NT2/D1 (cell line): ENCODE data around the gene MYO9B.
"Not testable (repeated sequence)": the region's sequence is repeated elsewhere in the genome, so short reads cannot be mapped to it uniquely, and the experiment has no call there.

Experiments used
- DNase-seq: peaks from one replicate; pipeline ENCODE4 v3.0.0-alpha.2; 2011; ENCODE audit warnings: low read depth, low spot score
- H3K27me3 ChIP-seq: 2 replicates; pipeline ENCODE4 v1.6.0; 2011; ENCODE audit warnings: mild to moderate bottlenecking; ENCODE audit not compliant: insufficient read length, insufficient read depth
- H3K36me3 ChIP-seq: 2 replicates; pipeline ENCODE4 v1.6.1; 2011; ENCODE audit warnings: mild to moderate bottlenecking, low read length, mixed read lengths; ENCODE audit not compliant: insufficient read depth, insufficient read length
- H3K4me1 ChIP-seq: 2 replicates; pipeline ENCODE4 v1.5.1; 2011; ENCODE audit not compliant: insufficient read depth, insufficient read length
- H3K4me3 ChIP-seq: 2 replicates; pipeline ENCODE4 v1.5.1; 2011; ENCODE audit warnings: low read depth; ENCODE audit not compliant: insufficient read length
- H3K9ac ChIP-seq: 2 replicates; pipeline ENCODE4 v1.6.0; 2011; ENCODE audit warnings: low read depth; ENCODE audit not compliant: insufficient read length
- H3K9me3 ChIP-seq: 2 replicates; pipeline ENCODE4 v1.5.1; 2011; ENCODE audit warnings: mild to moderate bottlenecking, low read length; ENCODE audit not compliant: insufficient read depth
- SUZ12 ChIP-seq: IDR thresholded peaks from 2 replicates; pipeline ENCODE4 v1.6.1; 2011; ENCODE audit not compliant: insufficient read length, insufficient read depth; ENCODE audit errors: extremely low read depth
- YY1 ChIP-seq: IDR thresholded peaks from 2 replicates; pipeline ENCODE4 v1.6.1; 2011; ENCODE audit not compliant: insufficient read length, insufficient read depth
- ZNF274 ChIP-seq: IDR thresholded peaks from 2 replicates; pipeline ENCODE4 v1.6.1; 2011; ENCODE audit warnings: mild to moderate bottlenecking, low read depth, low read length

Gene MYO9B

DNA sequence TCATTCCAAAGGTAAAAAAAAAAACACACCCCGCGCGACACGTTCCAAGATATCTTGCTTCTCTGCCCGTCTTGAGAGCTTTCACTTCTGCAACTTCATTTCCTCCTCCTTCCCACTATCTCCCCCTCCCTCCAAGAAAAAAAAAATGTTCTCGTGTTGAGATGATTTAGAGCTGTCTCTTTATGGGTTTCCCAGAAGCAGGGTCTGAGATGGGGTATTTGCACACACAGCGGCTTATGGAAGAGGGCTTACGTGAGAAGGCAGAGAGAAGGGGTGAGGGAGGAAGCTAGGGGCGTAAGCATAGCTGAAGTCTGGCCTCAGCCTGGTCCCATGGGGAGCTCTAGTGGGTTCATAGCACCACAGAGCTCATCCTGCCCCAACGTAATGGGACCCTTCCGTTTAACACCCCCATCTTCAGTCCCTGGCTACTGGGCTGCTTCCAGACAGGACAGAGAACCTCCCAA, 108.3 kb downstream of the MYO9B start:
- no peaks in the 10 kb centered on the region for H3K27me3 ChIP-seq
- peaks cover 8% of the 10 kb centered on the region for H3K4me1 ChIP-seq
- H3K9me3 ChIP-seq: no peaks in the 10 kb centered on the region
- peaks cover 71% of the 10 kb centered on the region for H3K36me3 ChIP-seq
- TF ChIP-seq SUZ12 (no peak), YY1 (no peak), ZNF274 (no peak)
- no peak for DNase-seq
- no peak overlapping the region for H3K9ac ChIP-seq
- H3K4me3 ChIP-seq: no peak overlapping the region

DNA sequence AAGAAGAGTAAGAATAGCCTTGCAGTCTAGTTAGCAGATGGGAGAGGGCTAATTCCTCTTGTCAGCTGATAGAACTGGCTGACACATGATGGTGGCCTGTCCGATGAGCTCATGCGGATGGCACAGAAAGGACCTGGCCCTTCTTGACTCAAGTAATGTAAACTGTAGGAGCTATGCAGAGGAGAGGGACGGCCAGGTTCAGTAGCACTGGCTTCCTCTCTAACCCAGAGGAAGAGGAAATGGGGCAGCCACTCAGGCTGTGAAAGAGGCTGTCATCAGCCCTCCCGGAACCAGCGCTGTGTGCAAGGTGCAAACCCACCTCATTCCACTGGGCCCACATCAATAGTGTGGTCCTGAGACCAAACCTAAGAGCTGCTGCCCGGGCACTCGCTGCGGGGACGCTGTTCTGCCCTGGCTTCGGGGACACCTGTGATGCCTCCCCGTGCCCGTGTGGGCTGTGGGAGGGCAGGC, 108.8 kb downstream of the MYO9B start:
- H3K4me3 ChIP-seq: no peak overlapping the region
- H3K36me3 ChIP-seq: peaks cover 73% of the 10 kb centered on the region
- TF ChIP-seq SUZ12 (no peak), ZNF274 (no peak), YY1 (no peak)
- no peak for DNase-seq
- H3K27me3 ChIP-seq: no peaks in the 10 kb centered on the region
- H3K4me1 ChIP-seq: peaks cover 8% of the 10 kb centered on the region
- no peak overlapping the region for H3K9ac ChIP-seq
- no peaks in the 10 kb centered on the region for H3K9me3 ChIP-seq

DNA sequence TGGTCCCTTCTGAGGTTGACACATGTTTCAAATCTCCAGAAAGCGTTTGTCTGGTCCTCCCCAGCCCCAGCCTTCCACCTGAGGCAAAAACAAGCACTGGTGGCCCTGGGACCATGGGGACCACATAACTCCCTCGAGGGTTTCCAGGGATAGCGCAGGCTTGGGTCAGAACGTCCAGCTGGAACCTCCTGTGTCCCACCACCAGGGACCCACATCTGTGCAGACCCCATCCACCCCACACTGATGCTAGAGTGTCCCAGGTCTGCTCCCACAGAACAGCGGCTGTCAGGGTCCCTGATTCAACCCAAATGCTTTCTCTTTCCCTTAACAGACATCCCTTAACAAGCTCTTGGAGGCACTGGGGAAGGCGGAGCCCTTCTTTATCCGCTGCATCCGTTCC, 110.0 kb downstream of the MYO9B start:
- TF ChIP-seq SUZ12: no peak
- no peak for TF ChIP-seq ZNF274
- no peak for TF ChIP-seq YY1
- no peaks in the 10 kb centered on the region for H3K27me3 ChIP-seq
- H3K36me3 ChIP-seq: peaks cover 80% of the 10 kb centered on the region
- no peak overlapping the region for H3K9ac ChIP-seq
- no peak overlapping the region for H3K4me3 ChIP-seq
- H3K4me1 ChIP-seq: peaks cover 6% of the 10 kb centered on the region
- no peak for DNase-seq
- H3K9me3 ChIP-seq: no peaks in the 10 kb centered on the region

DNA sequence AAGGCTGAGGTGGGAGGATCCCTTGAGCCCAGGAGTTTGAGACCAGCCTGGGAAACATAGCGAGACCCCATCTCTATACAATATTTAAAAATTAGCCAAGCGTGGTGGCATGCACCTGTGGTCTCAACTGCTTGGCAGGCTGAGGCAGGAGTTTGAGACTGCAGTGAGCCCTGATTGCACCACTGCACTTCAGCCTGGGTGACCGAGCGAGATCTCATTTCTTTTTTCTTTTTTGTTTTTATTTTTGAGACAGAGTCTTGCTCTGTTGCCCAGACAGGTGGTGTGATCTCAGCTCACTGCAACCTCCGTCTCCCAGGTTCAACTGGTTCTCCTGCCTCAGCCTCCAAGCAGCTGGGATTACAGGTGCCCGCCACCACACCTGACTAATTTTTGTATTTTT, 116.2 kb downstream of the MYO9B start:
- not testable (repeated sequence) for DNase-seq, H3K4me3 ChIP-seq, H3K9me3 ChIP-seq, H3K4me1 ChIP-seq, H3K9ac ChIP-seq, H3K27me3 ChIP-seq
- peaks cover 76% of the 10 kb centered on the region for H3K36me3 ChIP-seq

DNA sequence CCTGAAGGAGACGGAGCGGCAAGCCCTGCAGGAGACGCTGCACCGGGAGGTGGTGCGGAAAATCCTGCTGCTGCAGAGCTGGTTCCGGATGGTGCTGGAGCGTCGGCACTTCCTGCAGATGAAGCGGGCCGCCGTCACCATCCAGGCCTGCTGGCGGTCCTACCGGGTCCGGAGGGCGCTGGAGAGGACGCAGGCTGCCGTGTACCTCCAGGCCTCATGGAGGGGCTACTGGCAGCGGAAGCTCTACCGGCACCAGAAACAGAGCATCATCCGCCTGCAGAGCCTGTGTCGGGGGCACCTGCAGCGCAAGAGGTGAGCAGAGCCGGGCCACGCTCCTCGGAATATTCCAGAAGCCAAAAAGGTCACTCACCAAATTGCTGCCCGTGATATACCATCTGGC, 117.2 kb downstream of the MYO9B start:
- H3K9ac ChIP-seq: no peak overlapping the region
- no peak for TF ChIP-seq ZNF274
- TF ChIP-seq YY1: no peak
- no peak for TF ChIP-seq SUZ12
- peaks cover 73% of the 10 kb centered on the region for H3K36me3 ChIP-seq
- no peaks in the 10 kb centered on the region for H3K4me1 ChIP-seq
- no peak for DNase-seq
- no peak overlapping the region for H3K4me3 ChIP-seq
- no peaks in the 10 kb centered on the region for H3K27me3 ChIP-seq
- no peaks in the 10 kb centered on the region for H3K9me3 ChIP-seq

DNA sequence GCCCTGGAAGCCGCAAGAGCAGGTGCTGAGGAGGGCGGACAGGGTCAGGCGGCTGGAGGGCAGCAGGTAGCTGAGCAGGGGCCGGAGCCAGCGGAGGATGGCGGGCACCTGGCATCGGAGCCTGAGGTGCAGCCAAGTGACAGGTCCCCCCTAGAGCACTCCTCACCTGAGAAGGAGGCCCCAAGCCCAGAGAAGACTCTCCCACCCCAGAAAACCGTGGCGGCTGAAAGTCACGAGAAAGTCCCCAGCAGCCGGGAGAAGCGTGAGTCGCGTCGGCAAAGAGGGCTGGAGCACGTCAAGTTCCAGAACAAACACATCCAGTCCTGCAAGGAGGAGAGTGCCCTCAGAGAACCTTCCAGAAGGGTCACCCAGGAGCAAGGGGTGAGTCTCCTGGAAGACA, 119.0 kb downstream of the MYO9B start:
- H3K27me3 ChIP-seq: no peaks in the 10 kb centered on the region
- H3K4me3 ChIP-seq: no peak overlapping the region
- DNase-seq: no peak
- H3K4me1 ChIP-seq: no peaks in the 10 kb centered on the region
- peaks cover 71% of the 10 kb centered on the region for H3K36me3 ChIP-seq
- TF ChIP-seq YY1: no peak
- no peak for TF ChIP-seq SUZ12
- TF ChIP-seq ZNF274: no peak
- H3K9ac ChIP-seq: no peak overlapping the region
- no peaks in the 10 kb centered on the region for H3K9me3 ChIP-seq

DNA sequence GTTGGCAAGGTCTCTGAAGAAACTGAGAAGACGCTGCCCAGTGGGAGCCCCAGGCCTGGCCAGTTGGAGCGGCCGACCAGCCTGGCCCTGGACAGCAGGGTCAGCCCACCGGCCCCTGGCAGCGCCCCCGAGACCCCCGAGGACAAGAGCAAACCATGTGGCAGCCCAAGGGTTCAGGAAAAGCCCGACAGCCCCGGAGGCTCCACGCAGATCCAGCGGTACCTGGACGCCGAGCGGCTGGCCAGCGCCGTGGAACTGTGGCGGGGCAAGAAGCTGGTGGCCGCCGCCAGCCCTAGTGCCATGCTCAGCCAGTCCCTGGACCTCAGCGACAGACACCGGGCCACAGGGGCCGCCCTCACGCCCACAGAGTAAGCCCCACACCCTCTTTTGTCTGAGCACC, 119.5 kb downstream of the MYO9B start:
- DNase-seq: no peak
- H3K9me3 ChIP-seq: no peaks in the 10 kb centered on the region
- no peaks in the 10 kb centered on the region for H3K4me1 ChIP-seq
- H3K9ac ChIP-seq: no peak overlapping the region
- TF ChIP-seq SUZ12 (no peak), ZNF274 (no peak), YY1 (no peak)
- H3K27me3 ChIP-seq: no peaks in the 10 kb centered on the region
- no peak overlapping the region for H3K4me3 ChIP-seq
- peaks cover 71% of the 10 kb centered on the region for H3K36me3 ChIP-seq

DNA sequence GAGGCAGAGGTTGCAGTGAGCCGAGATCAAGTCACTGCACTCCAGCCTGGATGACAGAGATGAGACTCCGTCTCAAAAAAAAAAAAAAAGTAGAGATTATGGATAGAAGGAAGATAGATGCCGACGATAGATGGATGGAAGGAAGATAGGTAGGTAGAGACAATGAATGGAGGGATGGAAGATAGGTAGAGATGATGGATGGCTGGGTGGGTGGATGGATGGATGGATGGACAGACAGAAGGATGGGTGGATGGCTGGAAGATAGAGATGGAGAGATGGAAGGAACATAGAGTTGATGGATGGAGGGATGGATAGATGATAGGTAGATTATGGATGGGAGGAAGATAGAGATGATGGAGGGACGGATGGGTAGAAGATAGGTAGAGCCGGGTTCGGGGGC, 121.0 kb downstream of the MYO9B start:
- no peak for DNase-seq
- Histone ChIP-seq H3K27me3 (no peaks in the 10 kb centered on the region), H3K4me1 (no peaks in the 10 kb centered on the region), H3K36me3 (peaks cover 73% of the 10 kb centered on the region), H3K9me3 (no peaks in the 10 kb centered on the region), H3K9ac (no peak overlapping the region), H3K4me3 (no peak overlapping the region)
- TF ChIP-seq SUZ12 (no peak), ZNF274 (no peak), YY1 (no peak)
